ENCODE measurements around the gene SLC37A4.

SLC37A4 gene

GRCh38 chr11:119030329-119031047 lies at the start of gene SLC37A4:
TSS of gene SLC37A4 (minus strand) at chr11:119030877.
- peak; percentile 99 for DNase-seq (ENCODE audit: low read depth)
- peak; percentile 93 for TF ChIP-seq CTCF (IDR thresholded peaks at IDR 0.05; ENCODE audit: low read depth, low read length)
- TF ChIP-seq MAX (IDR thresholded peaks at IDR 0.05; ENCODE audit: low read depth, low read length) = peak; percentile 99
- TF ChIP-seq POLR2A (IDR thresholded peaks at IDR 0.05; ENCODE audit: extremely low read depth, insufficient read length) = peak; percentile 75
- TF ChIP-seq MYC (IDR thresholded peaks at IDR 0.05; ENCODE audit: low read depth, low read length) = peak; percentile 99
- peak within 1 kb of the TSS; percentile 86 for H3K4me3 ChIP-seq (ENCODE audit: low read depth, low read length)

GRCh38 chr11:119078675-119079420 lies 48.2 kb upstream of the SLC37A4 start:
- TF ChIP-seq CTCF (IDR thresholded peaks at IDR 0.05; ENCODE audit: low read depth, low read length) (no peak), MAX (IDR thresholded peaks at IDR 0.05; ENCODE audit: low read depth, low read length) (no peak), POLR2A (IDR thresholded peaks at IDR 0.05; ENCODE audit: extremely low read depth, insufficient read length) (no peak), MYC (IDR thresholded peaks at IDR 0.05; ENCODE audit: low read depth, low read length) (no peak)
- no peak overlapping the region for H3K4me3 ChIP-seq (ENCODE audit: low read depth, low read length)
- DNase-seq (ENCODE audit: low read depth) = no peak

GRCh38 chr11:119077839-119078238 lies 47.2 kb upstream of the SLC37A4 start:
- no peak for DNase-seq (ENCODE audit: low read depth)
- no peak overlapping the region for H3K4me3 ChIP-seq (ENCODE audit: low read depth, low read length)
- TF ChIP-seq MYC (IDR thresholded peaks at IDR 0.05; ENCODE audit: low read depth, low read length) = no peak
- TF ChIP-seq POLR2A (IDR thresholded peaks at IDR 0.05; ENCODE audit: extremely low read depth, insufficient read length) = no peak
- no peak for TF ChIP-seq MAX (IDR thresholded peaks at IDR 0.05; ENCODE audit: low read depth, low read length)
- no peak for TF ChIP-seq CTCF (IDR thresholded peaks at IDR 0.05; ENCODE audit: low read depth, low read length)

GRCh38 chr11:119067371-119068222 lies 36.9 kb upstream of the SLC37A4 start, which contains the start of gene VPS11:
TSS of gene VPS11 (plus strand) at chr11:119067818. CDS start at chr11:119067824, 6 bp downstream.
- peak; percentile 99 for DNase-seq (ENCODE audit: low read depth)
- TF ChIP-seq CTCF (IDR thresholded peaks at IDR 0.05; ENCODE audit: low read depth, low read length) = no peak
- peak; percentile 55 for TF ChIP-seq POLR2A (IDR thresholded peaks at IDR 0.05; ENCODE audit: extremely low read depth, insufficient read length)
- TF ChIP-seq MAX (IDR thresholded peaks at IDR 0.05; ENCODE audit: low read depth, low read length) = peak; percentile 100
- 0 out of 2 replicates have a peak, but pooled peaks have one; percentile 23 for TF ChIP-seq MYC (IDR thresholded peaks at IDR 0.05; ENCODE audit: low read depth, low read length)
- H3K4me3 ChIP-seq (ENCODE audit: low read depth, low read length) = peak within 1 kb of the TSS; percentile 95

GRCh38 chr11:119065369-119065768 lies 34.7 kb upstream of the SLC37A4 start:
- H3K4me3 ChIP-seq (ENCODE audit: low read depth, low read length) = no peak overlapping the region
- peak; percentile 68 for TF ChIP-seq CTCF (IDR thresholded peaks at IDR 0.05; ENCODE audit: low read depth, low read length)
- TF ChIP-seq MYC (IDR thresholded peaks at IDR 0.05; ENCODE audit: low read depth, low read length) = no peak
- DNase-seq (ENCODE audit: low read depth) = peak; percentile 72
